ENCODE data around the gene NKRF.
A peak's percentile ranks its signal among the peaks of the same experiment; 100 is the strongest.

The NKRF gene

DNA sequence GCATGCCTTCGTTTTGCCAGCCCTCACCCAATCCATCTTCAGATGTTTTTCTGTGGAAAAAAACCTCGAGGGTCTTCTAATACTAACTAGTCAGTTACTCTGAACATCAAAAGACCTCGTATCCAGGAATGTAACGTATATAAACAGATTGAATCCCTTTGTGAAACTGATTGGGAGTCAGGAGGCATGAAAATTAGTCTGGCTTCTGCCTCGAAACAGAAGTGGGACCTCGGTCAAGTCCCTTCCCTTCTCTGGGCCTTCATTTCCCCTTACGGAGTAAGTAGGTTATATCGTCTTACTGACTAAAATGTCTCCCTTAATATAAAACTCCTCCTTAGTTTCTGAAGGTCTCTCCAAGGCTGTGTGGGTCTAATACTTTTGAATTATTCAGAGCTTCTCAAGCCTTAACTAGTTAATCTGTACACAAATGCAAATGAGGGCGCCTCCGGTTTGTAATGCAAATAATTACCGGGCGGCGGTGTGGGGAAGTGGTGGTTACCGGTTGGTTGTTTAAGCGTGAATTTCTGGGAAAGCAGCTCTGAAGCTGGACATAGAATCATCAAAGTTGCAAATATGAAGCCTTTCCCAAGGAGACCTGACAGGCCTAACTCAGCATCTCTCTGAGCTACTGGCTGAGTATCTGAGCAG lies 11.4 kb upstream of the NKRF start:
- no peak for DNase-seq (ENCODE audit: low read depth, low spot score)
- TF ChIP-seq, protein P1, sequence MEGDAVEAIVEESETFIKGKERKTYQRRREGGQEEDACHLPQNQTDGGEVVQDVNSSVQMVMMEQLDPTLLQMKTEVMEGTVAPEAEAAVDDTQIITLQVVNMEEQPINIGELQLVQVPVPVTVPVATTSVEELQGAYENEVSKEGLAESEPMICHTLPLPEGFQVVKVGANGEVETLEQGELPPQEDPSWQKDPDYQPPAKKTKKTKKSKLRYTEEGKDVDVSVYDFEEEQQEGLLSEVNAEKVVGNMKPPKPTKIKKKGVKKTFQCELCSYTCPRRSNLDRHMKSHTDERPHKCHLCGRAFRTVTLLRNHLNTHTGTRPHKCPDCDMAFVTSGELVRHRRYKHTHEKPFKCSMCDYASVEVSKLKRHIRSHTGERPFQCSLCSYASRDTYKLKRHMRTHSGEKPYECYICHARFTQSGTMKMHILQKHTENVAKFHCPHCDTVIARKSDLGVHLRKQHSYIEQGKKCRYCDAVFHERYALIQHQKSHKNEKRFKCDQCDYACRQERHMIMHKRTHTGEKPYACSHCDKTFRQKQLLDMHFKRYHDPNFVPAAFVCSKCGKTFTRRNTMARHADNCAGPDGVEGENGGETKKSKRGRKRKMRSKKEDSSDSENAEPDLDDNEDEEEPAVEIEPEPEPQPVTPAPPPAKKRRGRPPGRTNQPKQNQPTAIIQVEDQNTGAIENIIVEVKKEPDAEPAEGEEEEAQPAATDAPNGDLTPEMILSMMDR (IDR thresholded peaks at IDR 0.05; ENCODE audit: low read depth, low read length): no peak
- in situ Hi-C loops (cut with HindIII; ENCODE audit: low sequenced_read_pairs): no loop called here
- H3K4me3 ChIP-seq (ENCODE audit: low read depth, low read length): no peak overlapping the region

DNA sequence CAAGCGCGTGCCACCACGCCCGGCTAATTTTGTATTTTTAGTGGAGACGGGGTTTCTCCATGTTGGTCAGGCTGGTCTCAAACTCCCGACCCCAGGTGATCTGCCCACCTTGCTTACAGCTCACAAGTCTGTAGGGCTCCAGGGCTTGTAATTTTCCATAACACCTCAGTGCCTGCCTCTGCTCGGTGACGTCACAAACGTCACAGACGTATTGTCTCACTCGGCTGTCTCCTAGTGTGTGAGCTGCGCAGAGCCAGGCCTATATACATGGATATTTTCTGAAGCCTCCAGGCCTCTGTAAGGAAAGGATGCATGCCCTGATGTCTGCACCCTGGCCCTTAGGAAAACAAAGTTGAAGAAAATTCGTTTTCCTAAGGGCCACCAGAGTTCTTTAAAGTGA lies 8.6 kb upstream of the NKRF start:
- DNase-seq (ENCODE audit: low read depth, low spot score): no peak
- H3K4me3 ChIP-seq (ENCODE audit: low read depth, low read length): no peak overlapping the region
- TF ChIP-seq, protein P1 (IDR thresholded peaks at IDR 0.05; ENCODE audit: low read depth, low read length): no peak
- in situ Hi-C loops (cut with HindIII; ENCODE audit: low sequenced_read_pairs): no loop called here

DNA sequence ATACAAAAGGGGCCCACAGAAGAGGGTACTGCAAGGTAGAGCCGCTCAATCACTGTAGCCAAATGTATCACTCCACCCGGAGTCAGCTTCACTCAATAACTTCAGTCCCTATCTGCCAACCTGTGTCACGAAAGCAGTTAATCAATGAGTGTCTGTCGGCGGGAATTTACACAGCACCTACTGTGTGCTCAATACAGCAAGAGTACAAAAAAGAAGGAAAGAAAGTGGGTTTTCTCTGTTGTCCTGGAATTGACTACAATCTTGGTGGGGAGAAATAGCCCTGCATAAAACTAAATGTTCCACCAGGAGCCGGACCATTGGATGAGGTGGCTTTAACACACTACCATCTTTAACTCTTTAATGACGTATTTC lies 780 bp upstream of the NKRF start:
- DNase-seq (ENCODE audit: low read depth, low spot score): no peak
- in situ Hi-C loops (cut with HindIII; ENCODE audit: low sequenced_read_pairs): no loop called here
- TF ChIP-seq, protein P1 (IDR thresholded peaks at IDR 0.05; ENCODE audit: low read depth, low read length): no peak
- H3K4me3 ChIP-seq (ENCODE audit: low read depth, low read length): peak overlapping the region; percentile 79

DNA sequence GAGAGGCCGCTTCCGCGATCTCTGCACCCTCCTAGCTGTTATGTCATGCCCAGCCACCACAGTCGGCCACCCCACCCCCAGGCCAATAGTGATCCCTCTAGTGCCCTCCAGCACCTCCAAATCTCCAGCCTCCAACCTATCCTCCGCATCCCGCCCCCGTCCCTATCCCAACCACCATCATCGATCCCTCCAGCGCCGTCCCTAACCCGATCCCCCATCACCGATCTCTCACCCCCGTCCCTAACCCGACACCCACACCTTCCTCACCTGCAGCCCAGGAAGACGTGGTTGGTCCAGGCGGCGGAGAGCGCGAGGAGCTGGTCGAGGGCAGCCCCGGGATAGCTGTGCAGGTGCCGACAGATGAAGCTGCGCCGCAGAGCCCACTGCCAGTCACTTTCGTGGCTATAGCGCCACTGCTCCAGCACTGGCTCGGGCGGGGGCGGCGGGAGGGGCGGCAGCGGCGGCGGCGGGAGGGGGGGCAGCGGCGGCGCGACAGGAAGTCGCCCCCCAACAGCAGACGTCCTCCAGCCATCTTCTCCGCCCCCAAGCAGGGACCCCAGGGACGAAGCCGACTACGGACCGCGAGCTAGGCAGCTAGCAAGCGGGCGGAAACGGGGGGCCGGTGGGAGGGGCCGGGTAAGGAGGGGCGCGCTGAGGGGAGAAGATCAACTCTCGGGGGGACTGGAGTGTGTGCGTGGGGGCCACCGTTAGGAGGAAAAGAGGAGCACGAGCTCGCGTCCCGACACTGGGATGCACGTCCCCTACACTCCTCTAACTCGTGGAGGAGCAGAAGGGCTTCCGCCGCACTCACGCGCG lies 552 bp downstream of the NKRF start:
- peak overlapping the region; percentile 79 for H3K4me3 ChIP-seq (ENCODE audit: low read depth, low read length)
- TF ChIP-seq, protein P1 (IDR thresholded peaks at IDR 0.05; ENCODE audit: low read depth, low read length): no peak
- DNase-seq (ENCODE audit: low read depth, low spot score): no peak
- in situ Hi-C loops (cut with HindIII; ENCODE audit: low sequenced_read_pairs): no loop called here

DNA sequence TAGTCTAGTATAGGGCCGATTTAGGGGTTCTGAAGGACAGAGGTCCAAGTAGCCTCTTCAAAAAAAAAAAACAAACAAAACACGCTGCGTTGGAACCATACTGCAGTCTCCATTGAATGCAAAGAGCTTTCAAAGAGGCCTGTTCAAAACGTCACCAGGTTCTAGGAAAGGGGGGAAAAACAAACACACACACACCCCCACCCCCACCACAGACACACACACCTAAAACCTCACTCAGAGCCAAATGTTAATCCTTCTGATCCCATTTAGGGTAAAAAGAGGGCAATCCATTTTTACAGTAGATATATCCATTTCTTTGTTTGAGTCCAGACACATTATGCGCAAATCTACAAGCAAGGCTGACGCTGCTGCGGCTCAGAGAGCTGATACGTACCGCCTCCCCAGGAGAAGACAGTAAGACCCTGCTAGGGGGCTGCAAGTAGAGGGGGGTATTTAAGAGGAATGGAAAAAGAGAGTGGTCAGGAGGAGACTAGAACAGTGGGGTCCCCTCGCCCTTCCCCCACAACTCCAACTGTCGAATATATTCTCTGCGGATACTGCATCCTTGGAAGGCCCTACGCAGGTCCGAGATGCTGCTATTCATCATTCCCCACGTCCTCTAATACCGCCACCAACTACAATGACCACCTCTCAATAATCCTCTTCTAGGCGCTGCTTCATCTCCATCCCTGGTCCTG lies 1.3 kb downstream of the NKRF start:
- no peak for DNase-seq (ENCODE audit: low read depth, low spot score)
- TF ChIP-seq, protein P1 (IDR thresholded peaks at IDR 0.05; ENCODE audit: low read depth, low read length): no peak

DNA sequence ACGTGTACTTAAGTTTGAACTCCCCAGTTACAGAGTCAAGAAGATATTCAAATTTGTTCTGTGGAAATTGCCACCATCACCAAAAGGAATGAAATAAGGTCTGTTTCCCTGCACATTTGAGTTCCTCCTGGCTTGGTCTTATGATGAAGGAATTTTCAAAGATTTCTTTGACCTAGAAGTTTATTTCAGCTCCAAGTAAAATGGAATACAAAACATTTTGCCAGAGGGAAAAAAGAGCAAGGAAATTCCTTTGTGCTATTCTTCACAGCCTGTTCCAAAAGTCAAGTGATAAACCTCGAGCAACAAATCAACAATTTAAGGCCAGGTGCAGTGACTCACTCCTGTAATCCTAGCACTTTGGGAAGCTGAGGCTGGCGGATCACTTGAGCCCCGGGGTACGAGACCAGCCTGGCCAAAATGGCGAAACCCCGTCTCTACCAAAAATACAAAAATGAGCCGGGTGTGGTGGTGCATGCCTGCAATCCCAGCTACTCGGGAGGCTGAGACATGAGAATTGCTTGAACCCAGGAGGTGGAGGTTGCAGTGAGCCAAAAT lies 3.4 kb downstream of the NKRF start:
- no peak overlapping the region for H3K4me3 ChIP-seq (ENCODE audit: low read depth, low read length)
- no peak for DNase-seq (ENCODE audit: low read depth, low spot score)
- in situ Hi-C loops (cut with HindIII; ENCODE audit: low sequenced_read_pairs): no loop called here
- TF ChIP-seq, protein P1 (IDR thresholded peaks at IDR 0.05; ENCODE audit: low read depth, low read length): no peak

More for the DNA sequence above, 1.3 kb downstream of the NKRF start:
- H3K4me3 ChIP-seq (ENCODE audit: low read depth, low read length): peak overlapping the region; percentile 79
- in situ Hi-C loops (cut with HindIII; ENCODE audit: low sequenced_read_pairs): no loop called here
